Measurements from ENCODE around the gene TBL1Y. TPM values are rescaled to one million over a fixed set of nuclear protein-coding genes. Genes with fewer than 3 reads are reported as not detected.

Gene TBL1Y
- total and polyA plus RNA-seq, 9 donors, result 0.10 to 0.28 (median 0.12) TPM; not detected in 2

DNA sequence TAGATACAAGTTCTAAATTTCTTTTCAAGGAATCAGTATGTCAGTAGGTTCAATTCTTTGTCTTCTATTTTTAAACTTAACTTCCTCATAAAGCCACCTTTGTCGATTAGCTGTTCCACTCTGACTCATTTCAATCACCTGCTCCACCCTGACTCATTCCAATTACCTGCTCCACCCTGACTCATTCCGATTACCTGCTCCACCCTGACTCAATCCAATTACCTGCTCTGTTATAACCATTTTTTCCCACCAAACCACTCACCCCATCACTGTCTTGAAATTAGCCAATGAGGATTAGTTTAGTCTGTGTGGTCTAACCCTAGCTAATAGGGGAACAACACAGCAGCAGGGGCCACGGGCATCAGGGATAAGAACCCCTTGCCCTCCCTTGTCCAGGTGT is 199.6 kb downstream of the TBL1Y start:
- Histone ChIP-seq H3K27ac (ENCODE audit: low read length) (no peak overlapping the region), H3K4me3 (ENCODE audit: low read length) (no peak overlapping the region), H3K36me3 (ENCODE audit: control insufficient read depth, insufficient read depth, low read length) (no peaks in the 10 kb centered on the region), H3K4me1 (ENCODE audit: control insufficient read depth, insufficient read depth, low read length) (no peaks in the 10 kb centered on the region), H3K9me3 (replicated peaks; ENCODE audit: control insufficient read depth, low read depth, low read length) (no peaks in the 10 kb centered on the region), H3K27me3 (ENCODE audit: control insufficient read depth, insufficient read depth, low read length) (no peaks in the 10 kb centered on the region)
- no CpG with 5 or more reads among the region's 3 CpGs for WGBS (ENCODE audit: insufficient coverage)
- no peak for DNase-seq

DNA sequence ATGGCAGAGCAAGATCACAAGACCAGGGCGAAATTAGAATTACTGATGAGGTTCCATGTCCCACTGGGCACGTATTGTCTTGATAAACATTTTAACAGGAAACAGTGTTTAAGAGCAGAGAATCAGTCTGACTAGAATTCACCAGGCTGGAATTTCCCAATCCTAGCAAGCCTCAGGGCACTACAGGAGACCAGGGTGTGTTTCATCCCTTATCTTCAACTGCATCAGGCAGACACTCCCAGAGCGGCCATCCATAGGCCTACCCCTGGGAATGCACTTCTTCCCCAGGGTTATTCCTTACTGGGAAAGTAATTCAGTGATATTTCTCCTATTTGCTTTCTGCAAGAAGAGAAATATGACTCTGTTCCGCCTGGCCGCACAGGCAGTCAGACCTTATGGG is 205.4 kb downstream of the TBL1Y start:
- no peaks in the 10 kb centered on the region for H3K4me1 ChIP-seq (ENCODE audit: control insufficient read depth, insufficient read depth, low read length)
- H3K27me3 ChIP-seq (ENCODE audit: control insufficient read depth, insufficient read depth, low read length), result no peaks in the 10 kb centered on the region
- H3K9me3 ChIP-seq (replicated peaks; ENCODE audit: control insufficient read depth, low read depth, low read length), result no peaks in the 10 kb centered on the region
- no peaks in the 10 kb centered on the region for H3K36me3 ChIP-seq (ENCODE audit: control insufficient read depth, insufficient read depth, low read length)
- H3K27ac ChIP-seq (ENCODE audit: low read length), result no peak overlapping the region
- no CpG with 5 or more reads among the region's 5 CpGs for WGBS (ENCODE audit: insufficient coverage)
- H3K4me3 ChIP-seq (ENCODE audit: low read length), result no peak overlapping the region
- no peak for DNase-seq

- H3K36me3 ChIP-seq (ENCODE audit: control insufficient read depth, insufficient read depth, low read length), result no peaks in the 10 kb centered on the region
- H3K27me3 ChIP-seq (ENCODE audit: control insufficient read depth, insufficient read depth, low read length), result no peaks in the 10 kb centered on the region
- no peak for DNase-seq
- no peaks in the 10 kb centered on the region for H3K4me1 ChIP-seq (ENCODE audit: control insufficient read depth, insufficient read depth, low read length)
- no peaks in the 10 kb centered on the region for H3K9me3 ChIP-seq (replicated peaks; ENCODE audit: control insufficient read depth, low read depth, low read length)
- H3K27ac ChIP-seq (ENCODE audit: low read length), result no peak overlapping the region
- no peak overlapping the region for H3K4me3 ChIP-seq (ENCODE audit: low read length)
- no CpG with 5 or more reads among the region's 4 CpGs for WGBS (ENCODE audit: insufficient coverage)
These were observed 211.7 kb downstream of the TBL1Y start for GRCh38 chrY:7122202-7122601.

GRCh38 chrY:7125136-7126056 is 214.9 kb downstream of the TBL1Y start:
- Histone ChIP-seq H3K4me1 (ENCODE audit: control insufficient read depth, insufficient read depth, low read length) (no peaks in the 10 kb centered on the region), H3K27ac (ENCODE audit: low read length) (no peak overlapping the region), H3K9me3 (replicated peaks; ENCODE audit: control insufficient read depth, low read depth, low read length) (no peaks in the 10 kb centered on the region), H3K27me3 (ENCODE audit: control insufficient read depth, insufficient read depth, low read length) (no peaks in the 10 kb centered on the region), H3K36me3 (ENCODE audit: control insufficient read depth, insufficient read depth, low read length) (no peaks in the 10 kb centered on the region), H3K4me3 (ENCODE audit: low read length) (no peak overlapping the region)
- DNase-seq, result no peak
- no CpG with 5 or more reads among the region's 6 CpGs for WGBS (ENCODE audit: insufficient coverage)

DNA sequence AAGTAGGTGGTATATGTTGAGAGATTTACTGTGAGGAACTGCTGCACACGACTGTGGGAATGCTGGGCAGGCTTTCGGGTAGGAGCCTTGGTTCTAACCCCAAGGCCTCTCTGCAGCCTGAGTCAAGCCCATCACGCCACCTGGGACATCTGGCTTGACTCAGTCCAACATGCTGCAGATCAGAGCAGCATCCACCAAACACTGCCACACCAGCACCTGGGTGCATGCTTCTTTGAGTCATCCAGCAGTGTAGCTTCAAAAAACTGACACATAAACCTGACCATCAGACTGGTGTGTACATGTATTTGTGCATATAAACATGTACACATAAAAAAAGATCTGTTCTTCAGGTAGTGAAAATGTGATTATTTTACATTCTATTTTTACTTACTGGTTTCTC is 217.7 kb downstream of the TBL1Y start:
- Histone ChIP-seq H3K9me3 (replicated peaks; ENCODE audit: control insufficient read depth, low read depth, low read length) (no peaks in the 10 kb centered on the region), H3K4me3 (ENCODE audit: low read length) (no peak overlapping the region), H3K27me3 (ENCODE audit: control insufficient read depth, insufficient read depth, low read length) (no peaks in the 10 kb centered on the region), H3K36me3 (ENCODE audit: control insufficient read depth, insufficient read depth, low read length) (no peaks in the 10 kb centered on the region), H3K27ac (ENCODE audit: low read length) (no peak overlapping the region), H3K4me1 (ENCODE audit: control insufficient read depth, insufficient read depth, low read length) (no peaks in the 10 kb centered on the region)
- no peak for DNase-seq
- no CpG with 5 or more reads among the region's 3 CpGs for WGBS (ENCODE audit: insufficient coverage)

Other genes starting within 250 kb of the TBL1Y start
- not detected for gene AMELY, start 1.1 kb downstream of the TBL1Y start, total RNA-seq
- gene AMELY, start 1.1 kb downstream of the TBL1Y start, polyA plus RNA-seq (ENCODE audit: insufficient read depth in 1 of 8, insufficient read length in 8 of 8, low replicate concordance in 1 of 8), result not detected